HepG2 (cell line): Measurements from ENCODE around the gene ARL17B.
"Not testable (repeated sequence)": the region's sequence is repeated elsewhere in the genome, so short reads cannot be mapped to it uniquely, and the experiment has no call there.

Experiments
- ATF7-NPFF ChIP-seq: sonication (generic); formaldehyde crosslinking; IDR thresholded peaks from 2 replicates; pipeline ENCODE4 v1.8.1; 2023; ENCODE audit warnings: mild to moderate bottlenecking, low read depth, missing genetic modification reagents, moderate library complexity
- BRD4 ChIP-seq: sonication (generic); formaldehyde crosslinking; IDR thresholded peaks from 2 replicates; pipeline ENCODE4 v1.4.0; 2020; ENCODE audit warnings: missing genetic modification reagents
- CCAR2 ChIP-seq: fragments of 200-400 bp; formaldehyde crosslinking; optimal IDR thresholded peaks from 2 replicates; pipeline ENCODE3; 2018; ENCODE audit warnings: low read depth, mild to moderate bottlenecking, low read length, moderate library complexity
- ERF ChIP-seq: IDR thresholded peaks from 2 replicates; pipeline ENCODE4 v1.6.1; 2018; ENCODE audit warnings: missing biosample characterization, missing genetic modification reagents
- EZH2 ChIP-seq: conservative IDR thresholded peaks from 2 replicates; pipeline ENCODE4 v1.6.1; 2012; ENCODE audit warnings: mild to moderate bottlenecking, low read depth, low read length, moderate library complexity
- FOXK1 ChIP-seq: sonication (generic); formaldehyde crosslinking; IDR thresholded peaks from 2 replicates; pipeline ENCODE4 v1.4.0; 2020; ENCODE audit warnings: low read depth, missing genetic modification reagents, borderline replicate concordance
- POLR2A ChIP-seq, 2 experiments: IDR thresholded peaks; 2 replicates each; pipeline ENCODE4 v1.6.1; 2011; ENCODE audit warnings: low read depth in 2 of 2, low read length in 2 of 2, mild to moderate bottlenecking in 1 of 2, moderate library complexity in 1 of 2; ENCODE audit not compliant: insufficient read depth in 1 of 2
- POLR2AphosphoS5 ChIP-seq: IDR thresholded peaks from 2 replicates; pipeline ENCODE4 v1.6.1; 2012; ENCODE audit warnings: low read depth, low read length
- TBP ChIP-seq: sonication (generic); formaldehyde crosslinking; IDR thresholded peaks from 2 replicates; pipeline ENCODE4 v1.5.0; 2020; ENCODE audit warnings: missing genetic modification reagents
- TF ChIP-seq, protein P1 (sequence below): sonication (generic); formaldehyde crosslinking; IDR thresholded peaks from 2 replicates; pipeline ENCODE4 v1.4.0; 2020; ENCODE audit warnings: missing genetic modification reagents
- TF ChIP-seq, protein P2 (sequence below): sonication (generic); formaldehyde crosslinking; IDR thresholded peaks from 2 replicates; pipeline ENCODE4 v1.5.0; 2020; ENCODE audit warnings: mild to moderate bottlenecking, missing genetic modification reagents, moderate library complexity

DNA sequence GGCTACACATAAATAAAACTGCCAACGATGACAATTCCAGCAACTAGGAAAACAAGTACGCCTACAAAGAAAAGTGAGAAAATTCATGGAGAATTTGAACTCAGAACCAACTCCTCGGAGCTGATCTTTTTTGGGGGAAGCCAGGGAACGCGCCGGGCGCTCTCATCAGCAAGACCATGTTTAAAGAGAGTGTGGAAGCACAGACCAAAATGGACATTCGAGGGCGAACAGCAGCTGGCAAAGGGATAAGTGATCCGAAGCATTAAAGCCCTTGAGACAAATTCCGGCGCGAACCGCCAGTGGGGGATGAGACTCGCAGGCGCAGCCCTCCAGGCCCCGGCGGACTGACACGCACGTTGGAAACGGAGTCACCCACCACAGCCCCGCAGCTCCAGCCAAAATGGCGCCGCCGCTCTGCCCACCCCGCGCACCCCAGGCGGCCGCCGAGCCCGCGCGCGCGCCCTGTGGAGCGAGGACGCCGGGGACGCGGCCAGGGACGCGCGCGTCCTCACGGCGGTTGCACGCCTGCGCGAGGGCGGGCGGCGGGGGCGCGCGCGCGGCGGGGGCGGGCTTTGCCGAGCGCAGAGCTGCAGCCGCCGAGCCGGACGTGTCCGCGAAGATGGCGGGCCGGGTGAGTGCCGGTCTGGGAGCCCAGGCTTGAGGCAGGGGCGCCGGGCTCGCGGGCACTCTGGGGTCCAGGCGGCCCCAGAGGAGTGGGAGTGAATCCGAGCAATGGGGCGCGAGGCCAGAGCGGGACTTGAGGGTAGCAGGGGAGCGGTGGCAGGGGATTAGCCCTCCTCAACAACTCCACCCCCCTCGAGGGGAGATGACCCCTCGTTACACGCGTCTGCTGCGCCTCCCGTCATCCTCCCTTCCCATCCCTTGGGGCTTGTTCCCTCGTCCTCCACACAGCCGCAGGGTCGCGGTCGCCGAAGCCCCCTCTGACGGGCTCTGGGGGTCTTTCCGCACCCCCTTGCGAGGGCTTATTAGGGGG, 11.0 kb upstream of the ARL17B start:
- TF ChIP-seq BRD4 (CRISPR knock-in tag); POLR2A (IDR thresholded peaks at IDR 0.05; ENCODE audit: insufficient read depth in 1 of 2, low read depth in 2 of 2, low read length in 2 of 2); FOXK1 (CRISPR knock-in tag); CCAR2; TBP; EZH2; POLR2AphosphoS5; ATF7-NPFF (CRISPR knock-in tag); ERF: not testable (repeated sequence)
- TF ChIP-seq, protein P1, sequence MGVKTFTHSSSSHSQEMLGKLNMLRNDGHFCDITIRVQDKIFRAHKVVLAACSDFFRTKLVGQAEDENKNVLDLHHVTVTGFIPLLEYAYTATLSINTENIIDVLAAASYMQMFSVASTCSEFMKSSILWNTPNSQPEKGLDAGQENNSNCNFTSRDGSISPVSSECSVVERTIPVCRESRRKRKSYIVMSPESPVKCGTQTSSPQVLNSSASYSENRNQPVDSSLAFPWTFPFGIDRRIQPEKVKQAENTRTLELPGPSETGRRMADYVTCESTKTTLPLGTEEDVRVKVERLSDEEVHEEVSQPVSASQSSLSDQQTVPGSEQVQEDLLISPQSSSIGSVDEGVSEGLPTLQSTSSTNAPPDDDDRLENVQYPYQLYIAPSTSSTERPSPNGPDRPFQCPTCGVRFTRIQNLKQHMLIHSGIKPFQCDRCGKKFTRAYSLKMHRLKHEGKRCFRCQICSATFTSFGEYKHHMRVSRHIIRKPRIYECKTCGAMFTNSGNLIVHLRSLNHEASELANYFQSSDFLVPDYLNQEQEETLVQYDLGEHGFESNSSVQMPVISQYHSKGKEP (CRISPR knock-in tag), result not testable (repeated sequence)
- TF ChIP-seq, protein P2, sequence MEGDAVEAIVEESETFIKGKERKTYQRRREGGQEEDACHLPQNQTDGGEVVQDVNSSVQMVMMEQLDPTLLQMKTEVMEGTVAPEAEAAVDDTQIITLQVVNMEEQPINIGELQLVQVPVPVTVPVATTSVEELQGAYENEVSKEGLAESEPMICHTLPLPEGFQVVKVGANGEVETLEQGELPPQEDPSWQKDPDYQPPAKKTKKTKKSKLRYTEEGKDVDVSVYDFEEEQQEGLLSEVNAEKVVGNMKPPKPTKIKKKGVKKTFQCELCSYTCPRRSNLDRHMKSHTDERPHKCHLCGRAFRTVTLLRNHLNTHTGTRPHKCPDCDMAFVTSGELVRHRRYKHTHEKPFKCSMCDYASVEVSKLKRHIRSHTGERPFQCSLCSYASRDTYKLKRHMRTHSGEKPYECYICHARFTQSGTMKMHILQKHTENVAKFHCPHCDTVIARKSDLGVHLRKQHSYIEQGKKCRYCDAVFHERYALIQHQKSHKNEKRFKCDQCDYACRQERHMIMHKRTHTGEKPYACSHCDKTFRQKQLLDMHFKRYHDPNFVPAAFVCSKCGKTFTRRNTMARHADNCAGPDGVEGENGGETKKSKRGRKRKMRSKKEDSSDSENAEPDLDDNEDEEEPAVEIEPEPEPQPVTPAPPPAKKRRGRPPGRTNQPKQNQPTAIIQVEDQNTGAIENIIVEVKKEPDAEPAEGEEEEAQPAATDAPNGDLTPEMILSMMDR (CRISPR knock-in tag), result not testable (repeated sequence)
